Measurements from ENCODE around the gene CLK1.

DNA sequence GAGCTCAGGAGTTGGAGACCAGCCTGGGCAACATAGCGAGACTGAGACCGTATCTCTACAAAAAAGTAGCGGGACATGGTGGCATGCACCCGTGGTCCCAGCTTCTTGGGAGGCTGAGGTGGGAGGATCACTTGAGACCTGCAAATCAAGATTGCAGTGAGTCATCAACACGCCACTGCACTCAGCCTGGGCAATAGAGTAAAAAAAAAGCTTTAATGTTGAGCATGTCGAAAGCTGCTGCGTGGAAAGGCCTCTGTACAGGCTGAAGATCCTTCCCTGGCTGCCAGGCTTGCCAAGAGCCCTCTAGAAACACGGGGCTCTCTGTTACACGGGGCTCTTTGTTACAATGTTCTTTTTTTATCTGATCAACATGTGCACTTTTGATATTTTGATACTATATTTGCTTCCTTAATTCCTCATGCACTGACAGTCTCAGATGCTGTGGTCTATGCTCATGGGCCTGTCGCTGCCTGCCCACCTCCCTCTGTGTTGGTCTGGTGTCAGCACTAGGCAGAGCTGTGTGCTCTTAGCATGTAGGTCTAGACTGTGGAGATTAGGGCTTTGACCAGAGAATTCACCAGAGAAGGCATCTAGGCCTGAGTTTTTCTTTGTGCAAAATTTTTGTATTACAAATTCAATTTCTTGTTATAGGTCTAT, 18.7 kb downstream of the CLK1 start:
- no peak for TF ChIP-seq POLR2A (IDR thresholded peaks at IDR 0.05; ENCODE audit: low read length)
- no peak for TF ChIP-seq GATA1 (IDR thresholded peaks at IDR 0.05; ENCODE audit: low read depth, low read length)

Data from erythroblast (primary cell).